H1 (cell line): ENCODE results near the gene C19orf73. TPM values are rescaled to one million over a fixed set of nuclear protein-coding genes. Genes with fewer than 3 reads are reported as not detected.

Experiments used
- ASH2L ChIP-seq: fragments of 200-600, 300-600 bp; sonication (generic); IDR thresholded peaks from one replicate; pipeline ENCODE4 v1.7.1; 2017; ENCODE audit warnings: low read length
- CBX5 ChIP-seq: fragments of 300-800, 300-1000 bp; sonication (generic); IDR thresholded peaks from 2 replicates; pipeline ENCODE4 v1.7.1; 2016; ENCODE audit warnings: antibody characterized with exemption, low read length, low read depth
- E2F6 ChIP-seq: IDR thresholded peaks from 2 replicates; pipeline ENCODE4 v1.6.1; 2012; ENCODE audit warnings: inconsistent platforms
- EGR1 ChIP-seq: IDR thresholded peaks from 2 replicates; pipeline ENCODE4 v1.6.1; 2011; ENCODE audit warnings: low read depth, low read length, borderline replicate concordance
- EP300 ChIP-seq, 2 experiments: IDR thresholded peaks; 1 replicate in 1 of 2; 2 replicates in 1 of 2; pipeline ENCODE4 v1.6.1; 2011 to 2012; ENCODE audit warnings: low read depth in 2 of 2, low read length in 2 of 2, mild to moderate bottlenecking in 2 of 2, borderline replicate concordance in 1 of 2, inconsistent platforms in 1 of 2, moderate library complexity in 1 of 2
- FOSL1 ChIP-seq: IDR thresholded peaks from 2 replicates; pipeline ENCODE4 v1.6.1; 2011; ENCODE audit warnings: mild to moderate bottlenecking, low read depth, low read length, moderate library complexity; ENCODE audit not compliant: insufficient read depth
- GABPA ChIP-seq: IDR thresholded peaks from 2 replicates; pipeline ENCODE4 v1.6.1; 2011; ENCODE audit warnings: mild to moderate bottlenecking, low read length, moderate library complexity, borderline replicate concordance; ENCODE audit not compliant: insufficient read depth
- GTF2F1 ChIP-seq: IDR thresholded peaks from 2 replicates; pipeline ENCODE4 v1.6.1; 2012; ENCODE audit warnings: low read depth, low read length, improper control_type of control experiment, borderline replicate concordance
- HDAC6 ChIP-seq: IDR thresholded peaks from one replicate; pipeline ENCODE4 v1.7.1; 2012; ENCODE audit warnings: low read depth, mild to moderate bottlenecking, inconsistent platforms, low read length, moderate library complexity
- JUND ChIP-seq: IDR thresholded peaks from 2 replicates; pipeline ENCODE4 v1.6.1; 2011; ENCODE audit warnings: mild to moderate bottlenecking, improper control_type of control experiment, low read length
- KDM5A ChIP-seq: fragments of 200-600 bp; IDR thresholded peaks from 2 replicates; pipeline ENCODE4 v1.7.1; 2012; ENCODE audit warnings: mild to moderate bottlenecking, low read length, inconsistent platforms, mixed read lengths
- NRF1 ChIP-seq: IDR thresholded peaks from 2 replicates; pipeline ENCODE4 v1.6.1; 2011; ENCODE audit warnings: mild to moderate bottlenecking, low read depth, low read length, improper control_type of control experiment
- PHF8 ChIP-seq: fragments of 200-600 bp; sonication (generic); conservative IDR thresholded peaks from 2 replicates; pipeline ENCODE4 v1.7.1; 2012; ENCODE audit warnings: low read depth, mild to moderate bottlenecking, inconsistent platforms, low read length, moderate library complexity
- RAD21 ChIP-seq, 2 experiments: IDR thresholded peaks in 1 of 2; conservative IDR thresholded peaks in 1 of 2; 2 replicates each; pipeline ENCODE4 v1.6.1; 2011; ENCODE audit warnings: low read depth in 2 of 2, low read length in 2 of 2, improper control_type of control experiment in 1 of 2, inconsistent platforms in 1 of 2, mild to moderate bottlenecking in 1 of 2, moderate library complexity in 1 of 2
- RBBP5 ChIP-seq: IDR thresholded peaks from 2 replicates; pipeline ENCODE4 v1.7.1; 2012; ENCODE audit warnings: low read depth, mild to moderate bottlenecking, inconsistent platforms, low read length, moderate library complexity, borderline replicate concordance
- RXRA ChIP-seq: IDR thresholded peaks from 2 replicates; pipeline ENCODE4 v1.6.1; 2011; ENCODE audit warnings: low read depth, mild to moderate bottlenecking, low read length, moderate library complexity; ENCODE audit not compliant: insufficient read depth
- SIN3A ChIP-seq, 2 experiments: IDR thresholded peaks in 1 of 2; conservative IDR thresholded peaks in 1 of 2; 2 replicates each; pipeline ENCODE4 v1.6.1; 2011 to 2012; ENCODE audit warnings: low read length in 2 of 2, improper control_type of control experiment in 1 of 2, low read depth in 1 of 2, mild to moderate bottlenecking in 1 of 2
- SIRT6 ChIP-seq: IDR thresholded peaks from one replicate; pipeline ENCODE4 v1.7.1; 2012; ENCODE audit warnings: low read length, inconsistent platforms
- SRF ChIP-seq: IDR thresholded peaks from 2 replicates; pipeline ENCODE4 v1.6.1; 2011; ENCODE audit warnings: mild to moderate bottlenecking, low read depth, low read length, moderate library complexity
- TBP ChIP-seq: IDR thresholded peaks from 2 replicates; pipeline ENCODE4 v1.6.1; 2011; ENCODE audit warnings: low read depth, low read length, improper control_type of control experiment
- YY1 ChIP-seq: IDR thresholded peaks from 2 replicates; pipeline ENCODE4 v1.6.1; 2011; ENCODE audit warnings: low read depth, mild to moderate bottlenecking, low read length
- polyA plus RNA-seq, 7 experiments: library from polyadenylated mRNA; depleted of rRNA in 3 of 7; stranded (reverse) in 5 of 7; unstranded in 2 of 7; fragments of >200 nt in 5 of 7; fragments of 200-250 nt in 2 of 7; gene quantifications; 1 replicate in 5 of 7; 2 replicates in 1 of 7; 4 replicates in 1 of 7; pipeline versions ENCODE4 v1.2.1 to v1.2.3, GENCODE V29; 2011 to 2013; ENCODE audit warnings: missing spikeins in 2 of 7, mixed read lengths in 2 of 7
- total RNA-seq: library from RNA; stranded (reverse); fragmentation: NEBNext Ultra II Directional; extraction: Animal tissue kit (Norgen Biotek cat#: 25700); gene quantifications from 2 replicates; pipeline ENCODE4 v1.2.1, GENCODE V29; 2021

Gene C19orf73
- total and polyA plus RNA-seq, 2 of the 8 experiments (the other 6 are each of a cell fraction or from before 2014, with no cell fraction given) = 2.5 to 4.6 TPM

- TF ChIP-seq NRF1 = no peak; the same call in 1 of the 2 replicates
- no peak for TF ChIP-seq ASH2L
- no peak for TF ChIP-seq YY1
- TF ChIP-seq KDM5A = no peak
- peak; percentile 81 for TF ChIP-seq E2F6
- TF ChIP-seq PHF8 = no peak
- TF ChIP-seq EP300 (IDR thresholded peaks at IDR 0.05; ENCODE audit: borderline replicate concordance in 1 of 2, low read depth in 2 of 2, low read length in 2 of 2) = peak in 1 of 2 experiments; percentile 54; a peak in 1 of 3 replicates
- peak in 1 of 2 experiments; percentile 92; a peak in 3 of 4 replicates for TF ChIP-seq SIN3A (conservative IDR thresholded peaks at IDR 0.05 in 1 of 2, IDR thresholded peaks at IDR 0.05 in 1 of 2; ENCODE audit: low read depth in 1 of 2, low read length in 2 of 2)
- peak; percentile 65; the same call in 1 of the 2 replicates for TF ChIP-seq JUND
- TF ChIP-seq CBX5 = no peak
- TF ChIP-seq RBBP5 = no peak
- no peak for TF ChIP-seq FOSL1
- TF ChIP-seq GABPA = no peak
- no peak for TF ChIP-seq GTF2F1
- no peak for TF ChIP-seq SIRT6
- no peak for TF ChIP-seq EGR1
- TF ChIP-seq RAD21 (IDR thresholded peaks at IDR 0.05 in 1 of 2, conservative IDR thresholded peaks at IDR 0.05 in 1 of 2; ENCODE audit: low read depth in 2 of 2, low read length in 2 of 2) = no peak
- TF ChIP-seq TBP = peak; percentile 75
- TF ChIP-seq SRF = no peak
- no peak for TF ChIP-seq RXRA
- TF ChIP-seq HDAC6 = no peak
Observed at GRCh38 chr19:49151267-49152118, 32.5 kb upstream of the C19orf73 start (continued).
